B cell (primary cell): ENCODE results near the gene NRDC. TPM values are rescaled to one million over a fixed set of nuclear protein-coding genes. Genes with fewer than 3 reads are reported as not detected.

Source experiments
- ATAC-seq: fragments of 200-7000 bp; cut with Tn5 transposase; one replicate; pipeline ENCODE4 v1.10.0; 2021; ENCODE audit warnings: low read depth, mild to moderate bottlenecking, moderate number of reproducible peaks, moderate library complexity
- CTCF ChIA-PET: fragments of 350-600 bp; sonication (Branson Sonifier 250); formaldehyde crosslinking; loops from one replicate; lab custom pipeline; 2021; ENCODE audit warnings: antibody characterized with exemption, inconsistent platforms; lab: Charles Lee
- POLR2A ChIA-PET: fragments of 350-600 bp; sonication (Branson Sonifier 250); formaldehyde crosslinking; loops from one replicate; lab custom pipeline; 2021; ENCODE audit warnings: antibody characterized with exemption; lab: Charles Lee
- DNase-seq: peaks from one replicate; pipeline ENCODE4 v3.0.0; 2013
- H2AFZ ChIP-seq: 2 replicates; pipeline ENCODE4 v1.6.1; 2012; ENCODE audit warnings: mild to moderate bottlenecking, low read depth, low read length; ENCODE audit not compliant: insufficient read depth, poor library complexity, severe bottlenecking
- H3K27ac ChIP-seq, 2 donors: 1 replicate in 1 of 2; 2 replicates in 1 of 2; pipeline ENCODE4 v1.5.1; 2012 to 2013; ENCODE audit warnings: low read length in 2 of 2, mild to moderate bottlenecking in 2 of 2, moderate library complexity in 1 of 2
- H3K27me3 ChIP-seq, 4 experiments: fragments of 200-600 bp in 1 of 4; sonication (generic) in 1 of 4; replicated peaks in 1 of 4; 1 replicate in 2 of 4; 2 replicates in 2 of 4; pipeline versions ENCODE4 v1.6.1 to v1.7.0; 2013 to 2016; ENCODE audit warnings: low read length in 3 of 4, mild to moderate bottlenecking in 2 of 4, mixed read lengths in 1 of 4, moderate library complexity in 1 of 4; ENCODE audit not compliant: insufficient read depth in 4 of 4, control insufficient read depth in 3 of 4; ENCODE audit errors: control extremely low read depth in 1 of 4
- H3K36me3 ChIP-seq, 2 experiments: replicated peaks in 1 of 2; 1 replicate in 1 of 2; 2 replicates in 1 of 2; pipeline versions ENCODE4 v1.6.1 to v1.7.1; 2013; ENCODE audit warnings: low read length in 1 of 2; ENCODE audit not compliant: insufficient read depth in 2 of 2, control insufficient read depth in 1 of 2; ENCODE audit errors: control extremely low read depth in 1 of 2, extremely low read depth in 1 of 2
- H3K4me1 ChIP-seq, 2 donors: fragments of 200-600 bp in 1 of 2; sonication (generic) in 1 of 2; 1 replicate in 1 of 2; 2 replicates in 1 of 2; pipeline versions ENCODE4 v1.5.1 to v1.6.1; 2013 to 2017; ENCODE audit warnings: low read length in 2 of 2; ENCODE audit not compliant: control insufficient read depth in 2 of 2, insufficient read depth in 2 of 2
- H3K4me2 ChIP-seq: replicated peaks from 2 replicates; pipeline ENCODE3; 2012; ENCODE audit warnings: mild to moderate bottlenecking, low read depth, low read length; ENCODE audit not compliant: poor library complexity, severe bottlenecking
- H3K4me3 ChIP-seq, 5 experiments: fragments of 200-600 bp in 1 of 5; sonication (generic) in 1 of 5; 1 replicate in 3 of 5; 2 replicates in 2 of 5; pipeline versions ENCODE4 v1.5.1 to v1.7.0; 2011 to 2016; ENCODE audit warnings: low read length in 4 of 5, mild to moderate bottlenecking in 4 of 5, low read depth in 2 of 5, control low read depth in 1 of 5, moderate library complexity in 1 of 5; ENCODE audit not compliant: insufficient read depth in 1 of 5; ENCODE audit errors: control extremely low read depth in 1 of 5, extremely low read depth in 1 of 5
- H3K79me2 ChIP-seq: fragments of 200-600 bp; sonication (generic); one replicate; pipeline ENCODE4 v1.6.0; 2016; ENCODE audit warnings: low read length; ENCODE audit not compliant: control insufficient read depth, insufficient read depth
- H3K9ac ChIP-seq: fragments of 200-600 bp; sonication (generic); 2 replicates; pipeline ENCODE4 v1.6.1; 2017; ENCODE audit warnings: mild to moderate bottlenecking, low read length, moderate library complexity
- H3K9me3 ChIP-seq, 3 donors: one replicate each; pipeline versions ENCODE4 v1.6.1 to v1.7.1; 2013; ENCODE audit warnings: low read length in 2 of 3; ENCODE audit not compliant: control insufficient read depth in 2 of 3, insufficient read depth in 1 of 3; ENCODE audit errors: control extremely low read depth in 1 of 3
- H4K20me1 ChIP-seq: 2 replicates; pipeline ENCODE4 v1.6.0; 2012; ENCODE audit warnings: mild to moderate bottlenecking, low read length; ENCODE audit not compliant: insufficient read depth, control insufficient read depth, poor library complexity, severe bottlenecking
- H3K27ac Mint-ChIP-seq: one replicate; pipeline ENCODE4 v1.8.0; 2021; ENCODE audit warnings: mixed read lengths
- H3K27me3 Mint-ChIP-seq: one replicate; pipeline ENCODE4 v1.8.0; 2021; ENCODE audit warnings: mixed read lengths
- H3K4me1 Mint-ChIP-seq: one replicate; pipeline ENCODE4 v1.8.0; 2021; ENCODE audit warnings: mixed read lengths
- H3K4me3 Mint-ChIP-seq: one replicate; pipeline ENCODE4 v1.8.0; 2021; ENCODE audit warnings: mixed read lengths
- H3K9me3 Mint-ChIP-seq: one replicate; pipeline ENCODE4 v1.8.0; 2022; ENCODE audit warnings: mixed read lengths; ENCODE audit not compliant: insufficient read depth
- EZH2 ChIP-seq: IDR thresholded peaks from 2 replicates; pipeline ENCODE4 v1.6.1; 2012; ENCODE audit warnings: borderline replicate concordance, low read depth, mild to moderate bottlenecking, moderate library complexity, low read length; ENCODE audit not compliant: insufficient read depth, poor library complexity, severe bottlenecking
- WGBS: methylation state at CpG from one replicate; pipeline ENCODE4 v1.1.5; 2013; ENCODE audit warnings: missing lambda C conversion rate; ENCODE audit not compliant: insufficient coverage; 5-methylcytosine and 5-hydroxymethylcytosine counted together
- intact Hi-C: fragments of 100-400 bp; cut with micrococcal nuclease; formaldehyde crosslinking; loops from one replicate; pipeline ENCODE4 v1.10.0; 2022
- polyA plus RNA-seq: library from polyadenylated mRNA; depleted of rRNA; stranded (reverse); fragments of >200 nt; gene quantifications from 2 replicates; pipeline ENCODE4 v1.2.3, GENCODE V29; 2012
- total RNA-seq, 2 donors: library from RNA; stranded (reverse); fragments of 120-200 nt in 1 of 2; gene quantifications; 1 replicate in 1 of 2; 2 replicates in 1 of 2; pipeline versions ENCODE4 v1.2.3 to v1.2.4, GENCODE V29; 2013 to 2022
- TF ChIP-seq, protein P1 (sequence below): fragments of 200-600 bp; IDR thresholded peaks from one replicate; pipeline ENCODE4 v1.8.0; 2022; ENCODE audit warnings: antibody characterized with exemption, mild to moderate bottlenecking

NRDC gene
- total and polyA plus RNA-seq, 2 donors (not counting 1 experiment from before 2014, with no cell fraction given) = 55.3 to 154 TPM

DNA sequence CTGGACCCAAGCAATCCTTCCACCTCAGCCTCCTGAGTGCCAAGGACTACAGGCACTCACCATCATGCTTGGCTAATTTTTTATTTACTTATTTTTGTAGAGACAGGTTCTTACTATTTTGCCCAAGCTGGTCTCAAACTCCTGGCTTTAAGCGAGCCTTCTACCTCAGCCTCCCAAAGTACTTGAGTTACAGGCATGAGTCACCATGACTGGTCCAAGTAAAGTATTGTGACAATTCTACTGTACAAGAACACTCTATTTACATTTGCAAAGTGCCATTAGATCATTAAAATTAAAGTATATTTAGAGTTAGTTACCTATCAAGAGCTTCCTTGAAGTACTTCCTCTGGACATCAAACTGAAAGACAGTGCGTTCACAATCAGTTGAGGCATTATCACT lies 44.8 kb downstream of the NRDC start:
- ChIA-PET CTCF (no interaction called here), POLR2A (interaction anchor here (0.5 kb wide), 1 partner anchor 57 kb away, joined by 5 read pairs; no protein-coding TSS in a partner anchor)
- no peak for TF ChIP-seq EZH2
- TF ChIP-seq, protein P1, sequence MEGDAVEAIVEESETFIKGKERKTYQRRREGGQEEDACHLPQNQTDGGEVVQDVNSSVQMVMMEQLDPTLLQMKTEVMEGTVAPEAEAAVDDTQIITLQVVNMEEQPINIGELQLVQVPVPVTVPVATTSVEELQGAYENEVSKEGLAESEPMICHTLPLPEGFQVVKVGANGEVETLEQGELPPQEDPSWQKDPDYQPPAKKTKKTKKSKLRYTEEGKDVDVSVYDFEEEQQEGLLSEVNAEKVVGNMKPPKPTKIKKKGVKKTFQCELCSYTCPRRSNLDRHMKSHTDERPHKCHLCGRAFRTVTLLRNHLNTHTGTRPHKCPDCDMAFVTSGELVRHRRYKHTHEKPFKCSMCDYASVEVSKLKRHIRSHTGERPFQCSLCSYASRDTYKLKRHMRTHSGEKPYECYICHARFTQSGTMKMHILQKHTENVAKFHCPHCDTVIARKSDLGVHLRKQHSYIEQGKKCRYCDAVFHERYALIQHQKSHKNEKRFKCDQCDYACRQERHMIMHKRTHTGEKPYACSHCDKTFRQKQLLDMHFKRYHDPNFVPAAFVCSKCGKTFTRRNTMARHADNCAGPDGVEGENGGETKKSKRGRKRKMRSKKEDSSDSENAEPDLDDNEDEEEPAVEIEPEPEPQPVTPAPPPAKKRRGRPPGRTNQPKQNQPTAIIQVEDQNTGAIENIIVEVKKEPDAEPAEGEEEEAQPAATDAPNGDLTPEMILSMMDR = no peak
- Histone ChIP-seq H4K20me1 (no peaks in the 10 kb centered on the region), H3K4me3 (no peak overlapping the region), H3K27me3 (no peaks in the 10 kb centered on the region), H3K4me2 (no peak overlapping the region), H2AFZ (no peak overlapping the region), H3K79me2 (peaks cover 7% of the 10 kb centered on the region), H3K9me3 (peaks cover 0 to 3% (median 0%) of the 10 kb centered on the region in 3 donors), H3K36me3 (peaks cover 10 to 50% of the 10 kb centered on the region in 2 experiments), H3K27ac (no peak overlapping the region), H3K4me1 (no peaks in the 10 kb centered on the region), H3K9ac (no peak overlapping the region)
- WGBS = no CpG with 5 or more reads among the region's 2 CpGs
- DNase-seq (no peak), ATAC-seq (no peak)
- intact Hi-C loops = no loop called here
- H3K9me3 Mint-ChIP-seq = no peaks in the 10 kb centered on the region
- H3K27me3 Mint-ChIP-seq = no peaks in the 10 kb centered on the region
- H3K4me3 Mint-ChIP-seq = no peak overlapping the region
- H3K27ac Mint-ChIP-seq = no peak overlapping the region
- no peaks in the 10 kb centered on the region for H3K4me1 Mint-ChIP-seq

DNA sequence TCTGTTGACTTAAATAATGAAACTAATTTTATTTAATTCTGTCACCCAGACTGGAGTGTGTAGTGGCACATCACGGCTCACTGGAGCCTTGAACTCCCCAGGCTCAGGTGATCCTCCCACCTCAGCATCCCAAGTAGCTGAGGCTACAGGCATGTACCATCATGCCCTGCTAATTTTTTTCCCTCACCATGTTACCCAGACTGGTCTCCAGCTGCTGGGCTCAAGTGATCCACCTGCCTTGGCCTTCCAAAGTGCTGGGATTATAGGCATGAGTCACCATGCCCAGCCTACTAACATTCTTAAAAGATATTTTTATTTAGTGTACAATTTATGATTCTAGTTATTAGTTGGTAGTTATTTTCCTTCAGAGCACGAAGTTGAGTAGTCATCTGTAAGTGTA lies 49.5 kb downstream of the NRDC start:
- Histone ChIP-seq H3K4me3 (no peak overlapping the region), H3K4me1 (no peaks in the 10 kb centered on the region), H4K20me1 (no peaks in the 10 kb centered on the region), H2AFZ (no peak overlapping the region), H3K36me3 (peaks cover 9 to 38% of the 10 kb centered on the region in 2 experiments), H3K9ac (no peak overlapping the region), H3K79me2 (no peaks in the 10 kb centered on the region), H3K27ac (no peak overlapping the region), H3K9me3 (peaks cover 0 to 3% (median 0%) of the 10 kb centered on the region in 3 donors), H3K4me2 (no peak overlapping the region), H3K27me3 (no peaks in the 10 kb centered on the region)
- Mint-ChIP-seq H3K4me1 (no peaks in the 10 kb centered on the region), H3K9me3 (no peaks in the 10 kb centered on the region), H3K27me3 (no peaks in the 10 kb centered on the region), H3K27ac (no peak overlapping the region), H3K4me3 (no peak overlapping the region)
- CTCF ChIA-PET = no interaction called here
- no CpG with 5 or more reads among the region's 2 CpGs for WGBS
- DNase-seq (no peak), ATAC-seq (no peak)
- POLR2A ChIA-PET = no interaction called here
- intact Hi-C loops = loop anchor here (10.0 kb wide), 1 partner anchor 46 kb away; the partner anchor contains the start of gene NRDC
- no peak for TF ChIP-seq EZH2
- TF ChIP-seq, protein P1 = no peak
